Liver (tissue), 9 donors: ENCODE data around the gene ADAM8. TPM values are rescaled to one million over a fixed set of nuclear protein-coding genes. Genes with fewer than 3 reads are reported as not detected.

ENCODE experiments used
- DNase-seq: peaks from one replicate; pipeline ENCODE4 v3.0.0-alpha.2; 2017; ENCODE audit warnings: low spot score
- H3K27ac ChIP-seq, 2 donors: one replicate each; pipeline ENCODE4 v1.7.0; 2013; ENCODE audit warnings: inconsistent platforms in 2 of 2, low read length in 2 of 2, control low read depth in 1 of 2, low read depth in 1 of 2, mild to moderate bottlenecking in 1 of 2
- H3K27me3 ChIP-seq, 4 donors: one replicate each; pipeline versions ENCODE4 v1.6.1 to v1.7.0; 2013; ENCODE audit warnings: low read length in 3 of 4, inconsistent platforms in 1 of 4, mild to moderate bottlenecking in 1 of 4, moderate library complexity in 1 of 4; ENCODE audit not compliant: control insufficient read depth in 4 of 4, insufficient read depth in 4 of 4
- H3K36me3 ChIP-seq, 4 donors: one replicate each; pipeline versions ENCODE4 v1.6.1 to v1.7.0; 2013; ENCODE audit warnings: low read length in 3 of 4, mild to moderate bottlenecking in 3 of 4, low read depth in 1 of 4, moderate library complexity in 1 of 4; ENCODE audit not compliant: control insufficient read depth in 4 of 4, insufficient read depth in 3 of 4
- H3K4me1 ChIP-seq, 4 donors: one replicate each; pipeline versions ENCODE4 v1.6.1 to v1.7.0; 2013; ENCODE audit warnings: low read length in 3 of 4, mild to moderate bottlenecking in 3 of 4, moderate library complexity in 1 of 4; ENCODE audit not compliant: control insufficient read depth in 4 of 4, insufficient read depth in 4 of 4
- H3K4me3 ChIP-seq, 3 donors: one replicate each; pipeline versions ENCODE4 v1.6.1 to v1.7.0; 2013; ENCODE audit warnings: low read length in 3 of 3, control low read depth in 1 of 3, low read depth in 1 of 3, mild to moderate bottlenecking in 1 of 3
- H3K9ac ChIP-seq, 2 donors: one replicate each; pipeline ENCODE4 v1.7.0; 2013; ENCODE audit warnings: low read length in 2 of 2, mild to moderate bottlenecking in 2 of 2, moderate library complexity in 2 of 2, control low read depth in 1 of 2, low read depth in 1 of 2
- H3K9me3 ChIP-seq, 4 donors: one replicate each; pipeline versions ENCODE4 v1.6.1 to v1.7.0; 2013; ENCODE audit warnings: low read length in 3 of 4; ENCODE audit not compliant: control insufficient read depth in 4 of 4
- ATF3 ChIP-seq: IDR thresholded peaks from 2 replicates; pipeline ENCODE4 v1.6.1; 2016; ENCODE audit warnings: antibody characterized with exemption
- CTCF ChIP-seq: fragments of 150-350 bp; IDR thresholded peaks from 2 replicates; pipeline ENCODE4 v1.5.1; 2017; ENCODE audit warnings: improper control_type of control experiment, low read depth, low read length; ENCODE audit not compliant: missing input control
- EGR1 ChIP-seq, 2 donors: IDR thresholded peaks; 2 replicates each; pipeline ENCODE4 v1.6.1; 2016 to 2018; ENCODE audit warnings: antibody characterized with exemption in 2 of 2, low read depth in 2 of 2
- FOXA1 ChIP-seq: IDR thresholded peaks from 2 replicates; pipeline ENCODE4 v1.6.1; 2016; ENCODE audit warnings: antibody characterized with exemption
- FOXA2 ChIP-seq: IDR thresholded peaks from 2 replicates; pipeline ENCODE4 v1.6.1; 2016; ENCODE audit warnings: antibody characterized with exemption
- GABPA ChIP-seq, 2 donors: IDR thresholded peaks in 1 of 2; conservative IDR thresholded peaks in 1 of 2; 2 replicates each; pipeline ENCODE4 v1.6.1; 2016; ENCODE audit warnings: antibody characterized with exemption in 2 of 2, mild to moderate bottlenecking in 1 of 2, moderate library complexity in 1 of 2
- HNF4A ChIP-seq, 2 donors: conservative IDR thresholded peaks; 2 replicates each; pipeline ENCODE4 v1.6.1; 2016; ENCODE audit warnings: antibody characterized with exemption in 2 of 2, mild to moderate bottlenecking in 2 of 2
- HNF4G ChIP-seq: IDR thresholded peaks from 2 replicates; pipeline ENCODE4 v1.6.1; 2016; ENCODE audit warnings: antibody characterized with exemption
- JUND ChIP-seq, 2 donors: IDR thresholded peaks; 2 replicates each; pipeline ENCODE4 v1.6.1; 2016; ENCODE audit warnings: antibody characterized with exemption in 2 of 2
- MAX ChIP-seq: IDR thresholded peaks from 2 replicates; pipeline ENCODE4 v1.6.1; 2016; ENCODE audit warnings: antibody characterized with exemption
- NR2F2 ChIP-seq: IDR thresholded peaks from 2 replicates; pipeline ENCODE4 v1.6.1; 2016; ENCODE audit warnings: antibody characterized with exemption
- RAD21 ChIP-seq, 2 donors: IDR thresholded peaks; 2 replicates each; pipeline ENCODE4 v1.6.1; 2016; ENCODE audit warnings: antibody characterized with exemption in 2 of 2, mild to moderate bottlenecking in 2 of 2
- REST ChIP-seq: IDR thresholded peaks from 2 replicates; pipeline ENCODE4 v1.6.1; 2016; ENCODE audit warnings: antibody characterized with exemption, mild to moderate bottlenecking
- RXRA ChIP-seq, 2 donors: IDR thresholded peaks; 2 replicates each; pipeline ENCODE4 v1.6.1; 2017 to 2018; ENCODE audit warnings: antibody characterized with exemption in 2 of 2, mild to moderate bottlenecking in 1 of 2
- SP1 ChIP-seq: IDR thresholded peaks from 2 replicates; pipeline ENCODE4 v1.6.1; 2018; ENCODE audit warnings: antibody characterized with exemption, mild to moderate bottlenecking
- TAF1 ChIP-seq: conservative IDR thresholded peaks from 2 replicates; pipeline ENCODE4 v1.6.1; 2016; ENCODE audit warnings: antibody characterized with exemption, mild to moderate bottlenecking
- WGBS: extraction: QIAGEN DNeasy Blood & Tissue Kit; methylation state at CpG from one replicate; pipeline ENCODE4 v1.1.7; 2013; 5-methylcytosine and 5-hydroxymethylcytosine counted together
- polyA plus RNA-seq, 2 donors: library from polyadenylated mRNA; stranded (reverse) in 1 of 2; unstranded in 1 of 2; fragments of 200-250 nt in 1 of 2; fragments of >200 nt in 1 of 2; fragmentation: Nextera tagmentation in 1 of 2; extraction: Ambion mirVana in 1 of 2; gene quantifications; one replicate each; pipeline versions ENCODE4 v1.2.1 to v1.2.3, GENCODE V29; 2013 to 2015
- total RNA-seq, 2 donors: library from RNA; depleted of rRNA; stranded (reverse); fragments of >200 nt; gene quantifications; one replicate each; pipeline ENCODE4 v1.2.3, GENCODE V29; 2014
- donor health status: healthy.
- donor health status: healthy.
- donor health status: healthy.
- donor health status: healthy.
- donor health status: healthy.

Gene ADAM8
- total and polyA plus RNA-seq, 4 donors = 1.3 to 6.9 (median 3.7) TPM

- H3K36me3 ChIP-seq = peaks cover 7 to 28% (median 11%) of the 10 kb centered on the region in 4 donors
- no peak overlapping the region for H3K27ac ChIP-seq
- H3K27me3 ChIP-seq = no peaks in the 10 kb centered on the region
- DNase-seq = no peak
- 97% methylated on average over 22 of the region's 22 CpGs for WGBS
- no peaks in the 10 kb centered on the region for H3K9me3 ChIP-seq
- H3K4me1 ChIP-seq = no peaks in the 10 kb centered on the region
- H3K4me3 ChIP-seq = no peak overlapping the region
- no peak for TF ChIP-seq NR2F2
- no peak for TF ChIP-seq GABPA (IDR thresholded peaks at IDR 0.05 in 1 of 2, conservative IDR thresholded peaks at IDR 0.05 in 1 of 2)
- TF ChIP-seq REST = no peak
- no peak for TF ChIP-seq HNF4A (conservative IDR thresholded peaks at IDR 0.05)
- TF ChIP-seq RXRA (IDR thresholded peaks at IDR 0.05) = no peak
- TF ChIP-seq HNF4G = no peak
- TF ChIP-seq SP1 = no peak
- TF ChIP-seq EGR1 (IDR thresholded peaks at IDR 0.05; ENCODE audit: low read depth in 2 of 2) = no peak
- TF ChIP-seq RAD21 (IDR thresholded peaks at IDR 0.05) = no peak
- no peak for TF ChIP-seq JUND (IDR thresholded peaks at IDR 0.05)
- H3K9ac ChIP-seq = no peak overlapping the region
Measured at GRCh38 chr10:133268532-133268931, 8.1 kb downstream of the ADAM8 start.

GRCh38 chr10:133267829-133268228 lies 8.8 kb downstream of the ADAM8 start:
- no peak overlapping the region for H3K4me3 ChIP-seq
- H3K4me1 ChIP-seq = no peaks in the 10 kb centered on the region
- peaks cover 7 to 28% (median 12%) of the 10 kb centered on the region in 4 donors for H3K36me3 ChIP-seq
- no peak overlapping the region for H3K9ac ChIP-seq
- WGBS = 97% methylated on average over 22 of the region's 22 CpGs
- DNase-seq = no peak
- no peaks in the 10 kb centered on the region for H3K27me3 ChIP-seq
- TF ChIP-seq SP1 (no peak), RXRA (IDR thresholded peaks at IDR 0.05) (no peak), FOXA2 (no peak), FOXA1 (no peak), ATF3 (no peak), GABPA (IDR thresholded peaks at IDR 0.05 in 1 of 2, conservative IDR thresholded peaks at IDR 0.05 in 1 of 2) (no peak), REST (no peak), CTCF (no peak), JUND (IDR thresholded peaks at IDR 0.05) (no peak), EGR1 (IDR thresholded peaks at IDR 0.05; ENCODE audit: low read depth in 2 of 2) (no peak), HNF4G (no peak), MAX (no peak), TAF1 (no peak)
- H3K9me3 ChIP-seq = no peaks in the 10 kb centered on the region
- no peak overlapping the region for H3K27ac ChIP-seq
